Vein endothelial cell (primary cell): ENCODE data around the gene SUGT1. TPM values are rescaled to one million over a fixed set of nuclear protein-coding genes. Genes with fewer than 3 reads are reported as not detected.

Source experiments
- total RNA-seq: library from RNA; depleted of rRNA; stranded (reverse); fragments of >200 nt; gene quantifications from 2 replicates; pipeline ENCODE4 v1.2.3, GENCODE V29; 2012

SUGT1 gene
- total RNA-seq, result 41.8 and 48.5 TPM in 2 replicates

DNA sequence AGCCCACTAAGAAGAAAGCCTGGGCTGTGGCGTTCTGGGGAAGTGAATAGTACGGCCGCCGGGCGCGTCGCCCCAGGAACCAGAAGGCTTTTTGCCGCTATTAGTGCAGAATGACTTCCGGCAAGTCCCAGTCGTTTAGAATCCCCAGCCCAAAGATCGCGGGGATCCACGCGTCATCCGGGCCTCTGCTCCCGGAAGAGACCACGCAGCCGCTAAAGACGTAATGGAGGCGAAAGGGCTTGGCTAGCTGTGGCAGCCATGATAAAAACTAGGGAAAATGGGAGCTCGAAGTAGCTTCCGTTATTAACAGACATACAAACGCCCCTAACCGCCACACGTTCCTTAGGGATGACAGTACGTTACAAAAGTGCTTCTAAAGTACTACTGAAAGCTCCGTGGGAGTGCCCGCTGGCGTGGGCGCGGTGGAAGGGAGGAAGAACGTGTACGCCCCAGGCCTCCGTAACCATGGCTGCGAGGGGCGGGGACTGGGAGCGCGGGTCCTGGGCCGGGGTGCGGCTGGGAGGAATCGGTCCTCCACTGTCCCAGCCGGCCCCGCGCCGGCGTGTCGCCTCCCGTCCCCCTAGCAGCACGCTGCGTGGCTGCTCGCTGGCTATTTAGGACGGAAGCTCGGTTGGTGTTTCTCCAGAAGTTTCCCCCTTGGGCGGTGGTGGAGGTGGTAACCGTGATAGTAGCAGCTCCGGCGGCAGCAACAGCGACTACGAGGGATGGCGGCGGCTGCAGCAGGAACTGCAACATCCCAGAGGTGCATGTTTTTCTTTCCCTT, at the start of gene SUGT1:
Gene SUGT1, plus strand, starts transcription at position 641 of the 784 bp plus-strand sequence. Its CDS starts 85 bp downstream, at position 726.

DNA sequence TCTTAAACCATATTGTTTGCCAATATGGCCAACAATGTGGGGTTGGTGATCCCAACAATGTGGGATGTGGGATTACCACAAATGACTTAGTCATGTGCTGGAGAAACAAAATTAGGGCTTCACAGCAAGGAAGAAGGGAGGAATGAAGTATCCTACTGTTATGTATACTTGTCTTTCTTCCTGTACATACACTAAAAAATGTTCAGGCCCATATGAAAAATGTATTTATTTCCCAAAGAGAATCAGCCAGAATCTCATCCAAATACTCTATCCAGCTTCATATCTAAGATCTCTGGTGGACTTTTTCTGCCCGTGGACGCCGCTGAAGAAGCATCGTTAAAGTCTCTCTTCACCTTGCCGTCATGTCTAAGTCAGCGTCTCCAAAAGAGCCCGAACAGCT, 10.5 kb upstream of the SUGT1 start, which contains the start of gene HNRNPA1L2:
Gene HNRNPA1L2, plus strand, starts transcription at position 301 of the 400 bp plus-strand sequence. Its CDS starts 62 bp downstream, at position 363.

DNA sequence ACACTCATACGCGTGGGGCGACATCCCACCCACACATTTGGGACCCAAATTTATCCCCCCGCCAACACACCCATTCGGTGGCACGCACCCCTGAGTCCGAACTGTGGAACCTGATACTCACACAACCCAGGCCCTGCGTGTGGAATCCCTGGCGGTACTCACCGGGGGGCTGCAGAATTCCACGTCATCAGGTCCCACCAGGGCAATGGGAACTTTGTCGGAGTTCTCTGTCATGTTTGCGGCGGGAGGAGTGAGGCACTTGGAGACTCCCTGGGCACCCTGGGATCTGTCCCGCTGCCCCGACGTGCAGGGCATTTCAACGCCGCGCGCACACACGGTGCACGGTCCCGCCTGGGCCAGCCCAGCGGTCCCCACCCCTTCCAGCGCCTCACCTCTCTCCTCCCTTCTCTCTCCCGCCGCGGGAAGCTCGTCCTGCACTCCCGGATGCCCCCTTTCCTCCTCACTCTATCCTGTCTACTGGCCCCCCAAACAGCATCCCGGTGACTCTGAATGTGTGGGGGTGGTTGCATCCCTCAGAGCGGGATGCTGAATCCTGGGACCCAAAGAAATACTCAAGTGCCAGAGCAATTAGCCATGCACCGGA, 86.9 kb downstream of the SUGT1 start, which contains the start of gene CNMD:
Gene CNMD, minus strand, starts transcription at position 353 of the 604 bp plus-strand sequence. Its CDS starts 119 bp downstream, at position 234.

Other genes with a start within 250 kb of the SUGT1 start
- 67.3 and 85.3 TPM in 2 replicates for gene THSD1, start 246.7 kb upstream of the SUGT1 start, total RNA-seq
- gene VPS36, start 202.2 kb upstream of the SUGT1 start, total RNA-seq, result 22.9 and 31.0 TPM in 2 replicates
- gene CKAP2, start 197.4 kb upstream of the SUGT1 start, total RNA-seq, result 26.1 and 43.6 TPM in 2 replicates
- 3.4 and 4.9 TPM in 2 replicates for gene HNRNPA1L2, start 10.4 kb upstream of the SUGT1 start, total RNA-seq
- gene CNMD, start 87.0 kb downstream of the SUGT1 start, total RNA-seq, result not detected in 2 replicates
- gene PCDH8, start 195.8 kb downstream of the SUGT1 start, total RNA-seq, result not detected in 2 replicates